Smooth muscle cell (in vitro differentiated cells): ENCODE results near the gene ZBTB37. TPM values are rescaled to one million over a fixed set of nuclear protein-coding genes. Genes with fewer than 3 reads are reported as not detected.

ENCODE experiments used
- DNase-seq: peaks from one replicate; lab custom pipeline; 2025; ENCODE audit not compliant: unreplicated experiment; lab: John Stamatoyannopoulos, UW
- H2AFZ ChIP-seq: fragments of 200-600 bp; sonication (generic); 2 replicates; pipeline ENCODE4 v1.6.0; 2016; ENCODE audit warnings: antibody characterized with exemption, low read depth, mild to moderate bottlenecking
- H3F3A ChIP-seq: fragments of 200-600 bp; sonication (generic); 2 replicates; pipeline ENCODE4 v1.6.0; 2017; ENCODE audit warnings: antibody characterized with exemption, low read depth
- H3K27ac ChIP-seq: fragments of 200-600 bp; sonication (generic); 2 replicates; pipeline ENCODE4 v1.5.1; 2016; ENCODE audit warnings: low read depth, mild to moderate bottlenecking
- H3K27me3 ChIP-seq: fragments of 200-600 bp; sonication (generic); 2 replicates; pipeline ENCODE4 v1.6.1; 2016; ENCODE audit warnings: low read depth, mild to moderate bottlenecking
- H3K36me3 ChIP-seq: fragments of 200-600 bp; sonication (generic); 2 replicates; pipeline ENCODE4 v1.5.1; 2016; ENCODE audit warnings: low read depth
- H3K4me1 ChIP-seq: fragments of 200-600 bp; sonication (generic); 2 replicates; pipeline ENCODE4 v1.5.1; 2016; ENCODE audit warnings: low read depth
- H3K4me2 ChIP-seq: fragments of 200-600 bp; sonication (generic); 2 replicates; pipeline ENCODE4 v1.6.0; 2016; ENCODE audit warnings: mild to moderate bottlenecking
- H3K4me3 ChIP-seq: fragments of 200-600 bp; sonication (generic); 2 replicates; pipeline ENCODE4 v1.5.1; 2016; ENCODE audit warnings: mild to moderate bottlenecking
- H3K79me2 ChIP-seq: fragments of 200-600 bp; sonication (generic); 2 replicates; pipeline ENCODE4 v1.6.0; 2016; ENCODE audit warnings: low read depth, mild to moderate bottlenecking
- H3K9ac ChIP-seq: fragments of 200-600 bp; sonication (generic); 2 replicates; pipeline ENCODE4 v1.6.0; 2016; ENCODE audit warnings: low read depth
- H3K9me3 ChIP-seq: fragments of 200-600 bp; sonication (generic); replicated peaks from 2 replicates; pipeline ENCODE4 v1.5.1; 2016; ENCODE audit warnings: low read depth
- H4K20me1 ChIP-seq: fragments of 200-600 bp; sonication (generic); 2 replicates; pipeline ENCODE4 v1.6.0; 2016; ENCODE audit warnings: low read depth
- WGBS: methylation state at CpG from one replicate; pipeline ENCODE4 v1.1.7; 2016; ENCODE audit warnings: low lambda C conversion rate; 5-methylcytosine and 5-hydroxymethylcytosine counted together
- polyA plus RNA-seq: library from polyadenylated mRNA; unstranded; fragments of >200 nt; fragmentation: Nextera tagmentation; extraction: Ambion mirVana; gene quantifications from 2 replicates; pipeline ENCODE4 v1.2.1, GENCODE V29; 2016
- total RNA-seq: library from RNA; depleted of rRNA; stranded (reverse); fragments of >200 nt; gene quantifications from 2 replicates; pipeline ENCODE4 v1.2.3, GENCODE V29; 2014
- TF ChIP-seq, protein P1 (sequence below): fragments of 200-600 bp; sonication (generic); IDR thresholded peaks from 2 replicates; pipeline ENCODE4 v1.5.1; 2017; ENCODE audit warnings: borderline replicate concordance, mild to moderate bottlenecking, antibody characterized with exemption; ENCODE audit not compliant: insufficient read depth, poor library complexity, severe bottlenecking

The ZBTB37 gene
- total and polyA plus RNA-seq, 2 experiments from 2014 or later: 0.77 to 6.6 TPM

DNA sequence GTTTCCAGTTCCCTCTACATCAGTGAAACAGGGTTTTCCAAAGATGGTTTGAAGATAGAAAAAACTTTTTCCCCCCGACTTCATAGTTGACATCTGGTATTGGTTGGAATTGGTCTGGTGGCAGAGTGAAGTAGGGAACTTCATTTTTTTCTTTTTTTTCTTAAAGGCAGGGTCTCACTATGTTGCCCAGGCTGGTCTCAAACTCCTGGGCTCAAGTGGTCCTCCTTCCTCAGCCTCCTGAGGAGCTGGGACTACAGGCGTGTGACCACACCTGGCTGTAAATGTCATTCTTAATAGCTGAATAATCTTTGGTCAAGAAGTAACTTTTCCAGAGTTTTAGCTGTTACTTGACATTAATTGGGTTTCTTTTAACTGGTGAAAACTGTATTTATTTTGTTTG, 21.7 kb downstream of the ZBTB37 start:
- H3K27me3 ChIP-seq: no peaks in the 10 kb centered on the region
- no peaks in the 10 kb centered on the region for H3K9me3 ChIP-seq
- no peaks in the 10 kb centered on the region for H3K4me1 ChIP-seq
- H3K36me3 ChIP-seq: peaks cover 9% of the 10 kb centered on the region
- no peaks in the 10 kb centered on the region for H3F3A ChIP-seq
- H3K27ac ChIP-seq: no peak overlapping the region
- peaks cover 7% of the 10 kb centered on the region for H4K20me1 ChIP-seq
- H3K79me2 ChIP-seq: no peaks in the 10 kb centered on the region
- 97% methylated on average over 2 of the region's 2 CpGs for WGBS
- H3K4me3 ChIP-seq: no peak overlapping the region
- TF ChIP-seq, protein P1, sequence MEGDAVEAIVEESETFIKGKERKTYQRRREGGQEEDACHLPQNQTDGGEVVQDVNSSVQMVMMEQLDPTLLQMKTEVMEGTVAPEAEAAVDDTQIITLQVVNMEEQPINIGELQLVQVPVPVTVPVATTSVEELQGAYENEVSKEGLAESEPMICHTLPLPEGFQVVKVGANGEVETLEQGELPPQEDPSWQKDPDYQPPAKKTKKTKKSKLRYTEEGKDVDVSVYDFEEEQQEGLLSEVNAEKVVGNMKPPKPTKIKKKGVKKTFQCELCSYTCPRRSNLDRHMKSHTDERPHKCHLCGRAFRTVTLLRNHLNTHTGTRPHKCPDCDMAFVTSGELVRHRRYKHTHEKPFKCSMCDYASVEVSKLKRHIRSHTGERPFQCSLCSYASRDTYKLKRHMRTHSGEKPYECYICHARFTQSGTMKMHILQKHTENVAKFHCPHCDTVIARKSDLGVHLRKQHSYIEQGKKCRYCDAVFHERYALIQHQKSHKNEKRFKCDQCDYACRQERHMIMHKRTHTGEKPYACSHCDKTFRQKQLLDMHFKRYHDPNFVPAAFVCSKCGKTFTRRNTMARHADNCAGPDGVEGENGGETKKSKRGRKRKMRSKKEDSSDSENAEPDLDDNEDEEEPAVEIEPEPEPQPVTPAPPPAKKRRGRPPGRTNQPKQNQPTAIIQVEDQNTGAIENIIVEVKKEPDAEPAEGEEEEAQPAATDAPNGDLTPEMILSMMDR: no peak
- no peak overlapping the region for H3K9ac ChIP-seq
- H2AFZ ChIP-seq: no peak overlapping the region
- H3K4me2 ChIP-seq: no peak overlapping the region
- no peak for DNase-seq

DNA sequence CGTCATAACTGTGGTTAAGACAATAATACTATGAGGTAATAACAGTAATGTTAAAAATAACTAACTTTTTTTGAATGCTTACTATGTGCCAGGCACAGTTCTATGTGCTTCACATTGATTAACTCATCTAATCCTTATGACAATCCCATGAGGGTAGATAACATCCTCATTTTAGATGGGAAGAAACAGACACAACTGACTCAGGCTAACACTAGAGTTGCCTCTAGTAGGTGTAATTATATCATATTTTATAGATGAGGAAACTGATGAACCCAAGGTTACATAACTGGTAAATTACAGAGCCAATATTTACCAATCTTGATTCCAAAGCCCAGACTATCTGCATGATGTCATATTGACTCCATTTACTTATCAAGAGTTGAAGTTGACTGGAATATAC, 25.4 kb downstream of the ZBTB37 start:
- Histone ChIP-seq H3K9ac (peak overlapping the region; percentile 15), H3K27ac (peak overlapping the region; percentile 60), H3K4me3 (no peak overlapping the region), H3F3A (no peaks in the 10 kb centered on the region), H4K20me1 (peaks cover 7% of the 10 kb centered on the region), H2AFZ (no peak overlapping the region), H3K79me2 (no peaks in the 10 kb centered on the region), H3K9me3 (no peaks in the 10 kb centered on the region), H3K4me2 (peak overlapping the region; percentile 5), H3K27me3 (no peaks in the 10 kb centered on the region), H3K4me1 (no peaks in the 10 kb centered on the region), H3K36me3 (no peaks in the 10 kb centered on the region)
- 48% methylated on average over 1 of the region's 1 CpG for WGBS
- DNase-seq: no peak
- TF ChIP-seq, protein P1: no peak

DNA sequence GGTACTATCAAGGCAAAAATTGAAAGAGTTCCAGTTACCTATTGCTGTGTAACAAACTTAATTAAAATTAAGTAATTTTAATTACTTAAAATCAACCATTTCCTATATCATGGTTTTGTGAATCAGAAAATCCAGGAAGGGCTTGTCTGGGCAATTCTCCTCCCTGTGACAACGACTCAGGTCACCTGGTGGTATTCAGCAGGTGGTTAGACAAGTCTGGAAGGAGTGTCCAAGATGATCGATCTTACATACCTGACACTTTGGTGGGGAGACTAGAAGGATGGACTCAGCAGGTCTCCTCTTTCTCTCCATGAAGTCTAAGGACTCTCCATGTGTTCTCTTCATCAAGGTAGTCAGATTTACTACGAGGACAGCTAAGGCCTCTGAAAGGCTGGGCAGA, 26.0 kb downstream of the ZBTB37 start:
- no peaks in the 10 kb centered on the region for H3F3A ChIP-seq
- no peaks in the 10 kb centered on the region for H3K4me1 ChIP-seq
- H3K36me3 ChIP-seq: no peaks in the 10 kb centered on the region
- peaks cover 7% of the 10 kb centered on the region for H4K20me1 ChIP-seq
- no peaks in the 10 kb centered on the region for H3K27me3 ChIP-seq
- peak overlapping the region; percentile 60 for H3K27ac ChIP-seq
- no peaks in the 10 kb centered on the region for H3K9me3 ChIP-seq
- no peak overlapping the region for H3K4me3 ChIP-seq
- no peaks in the 10 kb centered on the region for H3K79me2 ChIP-seq
- no peak for DNase-seq
- TF ChIP-seq, protein P1: no peak
- WGBS: 60% methylated on average over 3 of the region's 3 CpGs
- no peak overlapping the region for H3K9ac ChIP-seq
- no peak overlapping the region for H2AFZ ChIP-seq
- H3K4me2 ChIP-seq: no peak overlapping the region

DNA sequence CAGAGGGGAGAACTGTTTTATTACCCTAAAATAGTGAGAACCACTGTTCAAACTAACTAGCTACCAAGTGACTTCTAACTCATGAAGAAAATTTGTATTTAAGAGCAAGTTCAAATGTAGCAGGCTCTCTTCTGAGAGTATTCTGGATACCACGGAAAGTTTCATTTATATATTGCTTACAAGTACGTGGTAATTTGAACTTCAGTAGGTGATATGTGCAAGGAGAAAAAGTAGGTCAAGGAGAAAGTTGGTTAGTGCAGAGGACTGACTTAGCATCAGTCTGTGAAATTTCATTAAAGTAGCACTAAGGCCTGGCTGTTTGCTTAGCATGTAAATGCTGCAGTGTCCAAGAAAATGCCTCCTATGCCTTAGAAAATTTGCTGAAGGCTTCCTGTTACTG, 32.2 kb downstream of the ZBTB37 start:
- Histone ChIP-seq H3K9me3 (no peaks in the 10 kb centered on the region), H3K4me1 (no peaks in the 10 kb centered on the region), H3K27ac (no peak overlapping the region), H3K27me3 (no peaks in the 10 kb centered on the region), H3K4me2 (no peak overlapping the region), H2AFZ (no peak overlapping the region), H3F3A (no peaks in the 10 kb centered on the region), H3K36me3 (no peaks in the 10 kb centered on the region), H3K4me3 (no peak overlapping the region), H3K9ac (no peak overlapping the region), H3K79me2 (no peaks in the 10 kb centered on the region), H4K20me1 (no peaks in the 10 kb centered on the region)
- TF ChIP-seq, protein P1: no peak
- no peak for DNase-seq
- 88% methylated on average over 2 of the region's 2 CpGs for WGBS
